NOMO-1 treated with DMSO at 0.1 percent for 48 hours (cell line): ENCODE data around the gene PRUNE2.

Source experiments
- DNase-seq: peaks from one replicate; lab custom pipeline; 2025; ENCODE audit not compliant: unreplicated experiment; lab: John Stamatoyannopoulos, UW

The PRUNE2 gene

DNA sequence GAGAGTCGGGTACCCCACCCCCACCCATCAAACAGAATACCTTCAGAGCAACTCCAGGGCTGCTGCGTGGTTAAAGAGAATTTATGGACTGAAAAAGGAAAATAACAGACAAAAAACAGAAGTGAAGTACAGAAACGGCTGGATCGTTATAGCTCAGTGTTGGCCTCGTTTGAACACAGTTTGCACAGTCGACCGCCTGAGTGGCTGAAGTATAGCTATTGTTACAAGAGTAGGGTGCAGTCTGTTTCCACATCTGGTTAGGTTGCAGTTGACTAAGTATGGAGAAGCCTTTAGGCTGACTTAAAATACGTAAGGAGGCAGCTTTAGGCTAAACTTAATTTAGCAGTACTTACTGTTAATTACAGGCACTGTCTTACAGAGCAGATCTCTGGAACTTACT is 325.7 kb downstream of the PRUNE2 start:
- peak; percentile 84 for DNase-seq

- DNase-seq = peak; percentile 91
These were observed 329.6 kb downstream of the PRUNE2 start for GRCh38 chr9:76576344-76576743.

DNA sequence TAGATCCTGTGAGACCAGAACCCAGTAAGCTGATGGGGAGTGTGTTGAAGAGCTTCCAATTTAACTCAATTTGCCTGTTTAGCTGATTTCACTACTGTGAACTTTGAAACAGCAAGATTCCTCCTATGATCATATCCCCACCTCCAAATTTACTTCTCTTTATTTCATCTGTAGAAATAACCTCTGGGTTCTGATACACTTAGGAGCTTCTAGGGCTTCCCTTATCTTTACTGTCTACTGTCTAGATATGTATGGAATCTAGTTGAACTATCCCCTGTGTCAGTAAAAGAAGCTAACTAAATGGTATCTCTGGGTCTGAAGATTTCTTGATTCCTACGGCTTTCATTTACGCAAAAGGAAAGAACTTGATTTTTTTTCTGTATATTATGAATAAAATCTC is 330.2 kb downstream of the PRUNE2 start:
- peak; percentile 32 for DNase-seq

GRCh38 chr9:76573905-76574760 is 331.8 kb downstream of the PRUNE2 start:
- peak; percentile 69 for DNase-seq

DNA sequence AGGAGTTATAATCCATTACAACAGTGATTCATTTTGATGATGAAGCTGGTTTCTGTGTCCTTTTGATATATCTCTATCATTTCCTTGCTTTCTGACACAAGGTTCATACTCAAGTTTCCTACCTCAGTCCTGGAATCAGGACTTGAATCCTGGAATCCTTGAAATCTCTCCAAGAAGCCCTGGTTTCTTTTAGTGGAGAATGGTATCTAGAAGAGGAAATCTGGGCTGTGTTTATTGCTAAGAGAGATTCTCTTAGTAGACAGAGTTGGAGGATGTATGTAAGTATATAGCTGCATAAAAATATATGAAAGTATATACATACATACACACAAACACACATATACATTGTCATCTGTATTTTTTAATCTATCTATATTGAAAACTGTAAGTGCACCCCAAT is 332.5 kb downstream of the PRUNE2 start:
- no peak for DNase-seq

DNA sequence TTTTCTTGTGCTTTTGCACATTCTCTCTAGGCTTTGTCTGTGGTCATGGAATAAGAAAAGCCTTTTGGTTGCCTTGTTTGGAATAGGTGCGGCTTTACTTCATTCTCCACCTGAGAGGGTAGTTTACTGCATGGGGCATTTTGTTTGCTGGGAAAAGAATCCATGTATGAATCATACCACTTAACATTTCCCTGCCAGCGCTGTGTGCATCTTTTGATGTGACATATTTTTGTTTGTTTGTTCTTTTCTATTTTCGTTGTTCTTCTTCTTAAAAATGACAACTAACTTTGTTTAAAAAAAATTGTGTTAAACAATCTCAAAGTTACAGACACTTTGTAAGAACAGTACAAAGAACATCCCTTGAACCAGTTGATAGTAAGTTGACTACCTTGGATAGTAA is 333.8 kb downstream of the PRUNE2 start:
- DNase-seq = no peak

DNA sequence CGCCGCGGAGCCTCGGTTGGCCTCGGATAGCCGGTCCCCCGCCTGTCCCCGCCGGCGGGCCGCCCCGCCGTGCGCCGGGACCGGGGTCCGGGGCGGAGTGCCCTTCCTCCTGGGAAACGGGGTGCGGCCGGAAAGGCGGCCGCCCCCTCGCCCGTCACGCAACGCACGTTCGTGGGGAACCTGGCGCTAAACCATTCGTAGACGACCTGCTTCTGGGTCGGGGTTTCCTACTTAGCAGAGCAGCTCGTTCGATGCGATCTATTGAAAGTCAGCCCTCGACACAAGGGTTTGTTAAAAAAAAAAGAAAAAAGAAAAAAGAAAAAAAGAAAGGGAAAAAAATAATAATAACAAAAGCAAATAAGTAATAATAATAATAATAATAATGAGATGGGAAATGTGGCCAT is 334.2 kb downstream of the PRUNE2 start:
- DNase-seq = no peak

GRCh38 chr9:76571288-76571687 is 334.6 kb downstream of the PRUNE2 start:
- DNase-seq = peak; percentile 68

DNA sequence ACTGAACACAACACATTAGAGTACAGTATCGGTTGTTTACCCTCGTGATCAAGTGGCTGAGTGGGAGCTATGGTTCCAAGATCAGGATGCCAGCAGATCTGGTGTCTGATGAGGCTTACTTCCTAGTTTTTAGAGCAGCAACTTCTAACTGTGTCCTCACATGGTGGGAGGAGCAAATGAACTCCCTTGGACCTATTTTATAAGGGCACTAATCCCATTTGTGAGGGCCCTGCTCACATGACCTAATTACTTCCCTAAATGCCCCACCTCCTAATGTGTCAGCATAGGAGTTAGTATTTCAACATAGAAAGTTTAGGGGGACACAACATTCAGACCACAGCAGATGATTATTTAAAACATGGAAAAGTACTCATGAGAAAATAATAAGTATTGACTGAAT is 335.1 kb downstream of the PRUNE2 start:
- peak; percentile 42 for DNase-seq

- no peak for DNase-seq
These were observed 338.8 kb downstream of the PRUNE2 start for GRCh38 chr9:76567086-76567485.

GRCh38 chr9:76564297-76564696 is 341.6 kb downstream of the PRUNE2 start:
- DNase-seq = no peak

GRCh38 chr9:76562511-76562911 is 343.4 kb downstream of the PRUNE2 start:
- peak; percentile 73 for DNase-seq

- DNase-seq = no peak
These were observed 344.0 kb downstream of the PRUNE2 start for GRCh38 chr9:76561900-76562299.
